Stimulated activated CD4-positive, alpha-beta T cell treated with anti-CD3 and anti-CD28 coated beads, TNF-alpha, amount 100 ng/mL, for 24 hours (primary cell): ENCODE data around the gene MSRB2.
"Not testable (repeated sequence)": the region's sequence is repeated elsewhere in the genome, so short reads cannot be mapped to it uniquely, and the experiment has no call there.

Experiments
- DNase-seq, 3 experiments: peaks; one replicate each; pipeline ENCODE4 v3.0.0-alpha.2; 2020; ENCODE audit warnings: low read depth in 3 of 3

MSRB2 gene

GRCh38 chr10:23095404-23095965, at the start of gene MSRB2:
Gene MSRB2, plus strand, starts transcription at chr10:23095579. Its CDS starts 30 bp downstream, at chr10:23095609.
- peak; percentile 23 to 79 (median 49) for DNase-seq

GRCh38 chr10:23046027-23046426, 49.4 kb upstream of the MSRB2 start:
- no peak for DNase-seq

- no peak for DNase-seq
Observed at GRCh38 chr10:23047201-23048050, 48.0 kb upstream of the MSRB2 start.

GRCh38 chr10:23048191-23048590, 47.2 kb upstream of the MSRB2 start:
- DNase-seq, result no peak

DNA sequence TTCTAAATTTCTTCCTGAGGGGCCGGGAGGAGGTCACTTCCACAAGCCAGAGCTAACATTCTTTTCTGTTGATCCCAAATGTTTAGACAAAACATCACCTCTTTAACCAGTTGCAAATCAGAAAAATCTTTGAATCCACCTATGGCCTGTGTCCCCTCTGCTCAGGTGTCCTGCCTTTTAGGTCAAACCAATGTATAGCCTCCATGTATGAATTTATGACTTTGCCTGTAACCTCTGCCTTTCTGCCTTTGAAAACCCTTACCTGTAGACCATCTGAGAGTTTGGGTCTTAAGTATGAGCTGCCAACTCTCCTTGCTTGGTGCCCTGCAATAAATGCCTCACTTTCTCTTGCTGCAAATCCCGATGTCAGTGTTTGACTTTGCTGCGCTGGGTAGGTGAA, 44.1 kb upstream of the MSRB2 start:
- no peak for DNase-seq

DNA sequence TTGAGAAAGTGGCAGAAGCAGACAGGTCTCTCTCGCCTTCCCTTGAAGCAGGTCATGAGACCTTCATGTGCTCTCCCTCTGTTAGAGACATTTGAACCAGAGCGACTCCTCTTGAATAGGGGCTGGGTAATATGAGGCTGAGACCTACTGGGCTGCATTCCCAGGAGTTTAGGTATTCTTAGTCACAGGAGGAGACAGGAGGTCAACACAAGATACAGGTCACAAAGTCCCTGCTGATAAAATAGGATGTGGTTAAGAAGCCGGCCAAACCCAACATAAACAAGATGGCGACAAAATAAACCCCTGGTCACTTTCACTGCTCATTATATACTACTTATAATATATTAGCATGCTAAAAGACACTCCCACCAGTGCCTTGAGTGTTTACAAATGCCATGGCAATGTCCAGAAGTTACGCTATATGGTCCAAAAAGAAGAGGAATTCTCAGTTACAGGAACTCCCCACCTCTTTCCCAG, 43.5 kb upstream of the MSRB2 start:
- no peak for DNase-seq

GRCh38 chr10:23053036-23053435, 42.3 kb upstream of the MSRB2 start:
- DNase-seq, result no peak

DNA sequence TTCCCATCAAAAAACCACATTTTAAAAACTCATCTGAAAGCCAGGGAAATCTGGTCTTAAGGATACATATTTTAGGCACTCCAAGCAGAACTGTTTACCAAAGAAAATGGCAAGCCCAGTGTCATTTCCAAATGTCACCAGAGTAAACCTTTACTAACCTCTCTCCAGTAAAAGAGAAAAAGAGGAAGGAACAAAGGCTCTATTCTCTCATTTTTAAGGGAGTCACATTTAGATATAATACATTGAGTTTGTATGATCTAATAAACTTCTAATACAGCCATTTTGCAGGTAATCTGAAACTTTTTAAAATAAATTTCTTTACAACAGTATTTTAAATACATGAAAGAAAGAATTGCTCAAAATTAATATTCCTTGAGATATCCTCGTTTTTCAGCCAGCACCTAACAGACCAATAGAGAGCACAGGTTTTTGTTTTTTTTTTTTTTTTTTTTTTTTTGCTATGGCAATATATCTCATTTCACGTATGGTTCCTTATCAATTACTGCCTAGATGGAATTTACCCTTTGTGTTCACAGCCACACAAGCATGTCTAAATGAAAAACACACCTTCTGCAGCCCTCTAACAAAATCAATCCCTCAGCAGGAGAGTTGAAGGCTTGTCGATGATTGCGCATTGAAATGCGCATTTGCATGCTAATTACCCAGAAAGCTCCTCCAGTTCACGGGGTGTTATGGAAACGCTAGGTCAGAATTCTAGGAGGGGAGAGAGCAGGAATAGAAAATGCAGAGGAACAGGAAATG, 39.8 kb upstream of the MSRB2 start:
- no peak for DNase-seq

DNA sequence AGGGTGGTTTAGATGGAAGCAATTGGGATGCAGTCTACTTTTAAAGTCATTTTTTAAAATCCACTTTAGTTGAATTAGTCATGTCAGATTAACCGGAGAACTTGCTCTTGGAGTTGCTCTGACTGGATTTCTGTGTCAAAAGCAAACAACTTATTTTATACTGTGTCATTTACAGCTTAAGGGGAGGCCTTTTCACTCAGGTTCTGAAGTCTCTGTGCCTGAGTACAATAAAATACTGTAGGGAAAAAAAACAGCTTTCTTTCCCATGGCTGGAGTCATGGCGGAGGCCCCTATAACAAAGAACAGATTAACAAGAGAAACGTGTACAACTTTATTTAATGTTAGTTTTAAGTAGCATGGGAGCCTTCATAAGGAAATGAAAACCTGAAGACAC, 39.2 kb upstream of the MSRB2 start:
- DNase-seq, result no peak

- no peak for DNase-seq
Observed at GRCh38 chr10:23058366-23058765, 37.0 kb upstream of the MSRB2 start.

- DNase-seq, result no peak
Observed at GRCh38 chr10:23060918-23061317, 34.5 kb upstream of the MSRB2 start.

DNA sequence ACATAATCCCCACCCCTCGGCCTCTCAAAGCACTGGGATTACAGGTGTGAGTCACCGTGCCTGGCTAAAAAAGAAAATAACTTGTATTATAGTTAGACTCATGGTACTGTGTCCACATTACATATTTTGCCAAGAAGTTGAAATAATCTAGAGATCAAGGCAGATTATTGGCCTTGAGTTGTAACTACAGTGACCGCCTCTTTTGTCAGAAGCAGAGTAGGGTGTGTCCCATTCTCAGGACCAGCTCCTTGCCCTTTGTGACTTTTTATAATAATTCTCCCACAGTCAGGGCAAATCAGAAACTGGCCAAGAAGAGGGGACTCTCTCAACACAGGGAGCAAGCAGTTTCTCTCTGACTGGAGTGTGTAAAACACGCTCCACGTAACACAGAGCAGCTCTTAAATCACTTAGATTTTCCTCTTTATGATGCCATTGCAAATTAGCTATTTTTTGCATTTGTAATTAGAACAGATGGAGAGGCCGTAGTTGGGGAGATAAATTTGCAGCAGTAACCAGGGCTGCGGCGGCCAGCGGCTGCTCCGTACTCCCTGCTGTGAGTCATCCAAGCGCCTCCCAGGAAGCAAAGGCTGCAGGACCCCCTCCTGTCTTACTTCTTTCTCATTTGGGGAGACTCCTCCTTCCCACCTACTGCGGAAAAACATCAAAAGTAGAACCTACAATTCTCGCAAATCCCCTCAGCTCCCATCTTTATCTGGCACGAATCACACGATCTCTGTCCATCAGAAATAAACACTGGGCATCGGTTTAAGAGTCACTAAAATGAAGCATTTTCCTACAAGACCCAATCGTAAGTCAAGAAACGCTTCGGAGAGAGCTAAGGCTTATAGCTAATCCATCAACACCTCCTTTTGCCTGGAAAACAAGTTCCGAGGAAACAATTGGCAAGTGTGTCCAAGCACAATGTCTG, 32.1 kb upstream of the MSRB2 start:
- no peak for DNase-seq

DNA sequence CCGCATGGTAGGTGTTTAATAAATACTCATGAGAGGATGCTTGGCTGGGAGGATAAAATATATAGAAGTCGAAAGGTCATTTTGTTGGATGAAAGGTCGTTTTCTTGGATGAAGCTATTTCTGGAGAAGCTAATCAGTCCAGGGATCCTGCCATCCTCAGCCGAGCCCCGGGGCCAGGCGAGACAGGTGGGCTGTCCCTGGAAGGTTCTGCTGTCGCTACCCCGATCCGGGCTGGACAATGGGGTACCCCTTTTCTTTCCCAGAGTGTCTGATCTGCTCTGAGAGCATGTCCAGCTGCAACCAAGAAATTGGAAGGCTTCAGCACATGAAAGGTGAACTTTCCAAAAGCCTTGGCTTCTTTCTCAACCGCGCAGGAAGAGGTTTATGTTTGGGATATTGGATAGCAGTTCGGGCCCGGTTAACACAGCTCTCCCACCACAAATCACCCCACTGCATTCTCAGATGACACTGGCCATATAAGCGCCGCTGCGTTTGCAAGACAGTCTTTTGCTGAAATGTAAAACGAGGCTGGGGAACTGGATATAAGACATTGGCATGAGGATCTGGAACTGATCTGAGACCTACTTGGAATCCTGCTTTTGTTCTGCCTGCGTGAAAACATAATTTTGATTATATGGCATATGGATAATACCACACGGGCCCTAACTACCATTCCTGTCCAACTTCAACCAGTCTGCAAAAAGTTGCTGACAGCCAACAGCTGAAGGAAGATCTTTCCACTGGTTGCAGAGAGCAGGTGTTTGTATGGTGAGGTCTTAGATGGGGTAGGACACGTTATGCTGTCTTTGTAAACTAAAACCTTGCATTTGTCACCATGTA, 31.2 kb upstream of the MSRB2 start:
- no peak for DNase-seq

DNA sequence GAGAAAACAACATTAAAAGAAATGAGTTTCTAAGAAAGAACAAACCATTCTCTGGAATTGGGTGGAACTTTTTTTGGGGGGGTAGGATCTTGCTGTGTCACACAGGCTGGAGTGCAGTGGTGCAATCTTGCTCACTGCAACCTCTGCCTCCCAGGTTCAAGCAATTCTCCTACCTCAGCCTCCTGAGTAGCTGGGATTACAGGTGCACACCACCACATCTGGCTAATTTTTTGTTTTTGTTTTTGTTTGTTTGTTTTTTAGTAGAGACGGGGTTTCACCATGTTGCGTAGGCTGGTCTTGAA, 30.6 kb upstream of the MSRB2 start:
- DNase-seq, result not testable (repeated sequence)

- no peak for DNase-seq
Observed at GRCh38 chr10:23065181-23065948, 30.0 kb upstream of the MSRB2 start.

DNA sequence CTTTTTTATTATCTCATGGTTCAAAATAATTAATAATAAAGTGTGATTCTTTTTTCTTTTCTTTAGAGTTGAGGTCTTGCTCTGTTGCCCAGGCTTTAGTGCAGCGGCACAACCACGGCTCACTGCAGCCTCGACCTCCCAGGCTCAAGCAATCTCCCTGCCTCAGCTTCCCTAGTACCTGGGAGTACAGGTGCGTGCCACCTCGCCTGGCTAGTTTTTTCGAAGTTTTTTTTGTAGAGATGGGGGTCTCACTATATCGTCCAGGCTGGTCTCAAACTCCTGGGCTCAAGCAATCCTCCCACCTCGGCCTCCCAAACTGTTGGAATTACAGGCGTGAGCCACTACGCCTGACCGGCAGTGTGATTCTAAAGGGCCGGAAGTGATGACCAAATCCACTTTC, 28.0 kb upstream of the MSRB2 start:
- DNase-seq, result no peak

DNA sequence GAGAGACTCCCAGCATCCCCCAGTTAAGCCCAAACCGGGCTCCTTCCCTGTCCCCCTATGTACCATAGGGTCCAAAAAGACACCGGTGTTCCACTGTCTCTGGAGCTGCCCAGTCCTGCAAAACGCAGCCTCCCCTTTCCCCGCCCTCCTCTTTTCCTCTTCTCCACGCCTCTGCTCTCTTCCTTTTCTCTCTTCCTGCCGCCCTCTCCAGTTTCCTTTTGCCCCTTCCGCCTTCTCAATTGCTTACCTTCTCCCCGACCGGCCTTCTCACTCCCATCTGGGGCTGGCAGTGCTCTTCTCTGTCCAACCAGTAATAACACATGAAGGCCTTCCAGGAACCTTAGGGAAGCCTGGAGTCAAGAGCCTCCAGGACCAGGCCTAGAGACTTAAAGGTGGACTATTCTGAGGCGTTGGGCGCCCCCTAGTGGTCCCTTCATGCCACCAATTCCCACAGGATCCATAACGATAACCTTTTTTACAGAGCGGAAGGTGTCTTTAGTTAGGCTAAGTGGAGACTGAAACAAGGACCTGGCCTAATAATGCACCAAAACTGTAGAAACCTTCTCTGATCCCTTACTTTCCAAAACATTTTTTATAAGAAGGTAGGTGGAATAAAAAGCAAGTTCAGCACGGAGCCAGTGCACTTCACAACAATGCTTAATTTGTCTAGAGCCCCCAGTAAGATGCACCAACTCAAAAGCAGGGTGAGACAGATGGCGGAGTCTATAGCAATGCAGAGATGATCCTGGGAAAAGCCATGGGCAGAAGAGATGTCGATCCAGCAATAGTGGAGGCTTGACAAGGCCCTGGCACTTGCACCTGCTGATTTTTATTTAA, 27.2 kb upstream of the MSRB2 start:
- peak; percentile 40 to 67 (median 50) for DNase-seq

- no peak for DNase-seq
Observed at GRCh38 chr10:23069019-23069815, 26.2 kb upstream of the MSRB2 start.
